ENCODE results near the gene BORCS5. TPM values are rescaled to one million over a fixed set of nuclear protein-coding genes. Genes with fewer than 3 reads are reported as not detected.

BORCS5 gene
- total RNA-seq, 1 experiment from 2014 or later = 13.9 TPM

DNA sequence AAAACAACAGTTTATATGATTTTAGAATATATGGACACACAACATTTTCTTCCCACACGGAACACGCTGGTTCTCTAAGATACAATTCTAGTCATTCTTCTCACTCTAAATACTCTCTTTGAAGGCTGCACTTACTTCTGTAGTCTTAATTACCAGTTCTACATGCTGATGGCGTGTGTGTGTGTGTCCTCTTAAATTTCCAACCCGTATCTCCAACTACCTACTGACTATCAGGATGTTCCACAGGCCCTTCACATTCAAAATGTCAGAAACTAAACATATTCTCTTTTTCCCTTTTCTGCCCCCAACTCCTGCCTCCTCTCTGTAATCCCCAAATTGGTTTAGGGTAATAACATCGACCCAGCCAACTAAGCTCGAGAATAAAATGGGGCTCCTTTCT, 130.6 kb downstream of the BORCS5 start:
- Histone ChIP-seq H4K20me1 (ENCODE audit: control insufficient read depth, insufficient read depth, insufficient read length) (no peaks in the 10 kb centered on the region), H2BK120ac (ENCODE audit: low read depth, low read length, poor library complexity, severe bottlenecking) (no peak overlapping the region), H3K4me1 (ENCODE audit: insufficient read depth, low read length) (no peaks in the 10 kb centered on the region), H3K27ac (ENCODE audit: insufficient read length, low read depth, low read length) (no peak overlapping the region), H3K14ac (ENCODE audit: insufficient read depth, low read length) (no peak overlapping the region), H3K79me2 (ENCODE audit: insufficient read depth, low read length) (no peaks in the 10 kb centered on the region; the same call in 1 of the 2 replicates), H3K4ac (ENCODE audit: low read depth, low read length) (no peak overlapping the region), H3K27me3 (ENCODE audit: insufficient read depth, low read length) (no peaks in the 10 kb centered on the region), H3T11ph (ENCODE audit: low read length) (no peak overlapping the region), H3K9ac (ENCODE audit: extremely low read depth, insufficient read length, low read length) (no peak overlapping the region), H3K56ac (ENCODE audit: insufficient read length, low read depth, low read length) (no peak overlapping the region), H2AFZ (ENCODE audit: low read length) (no peak overlapping the region), H3K23me2 (ENCODE audit: insufficient read length, low read depth, low read length, poor library complexity, severe bottlenecking) (no peaks in the 10 kb centered on the region), H2BK20ac (ENCODE audit: low read depth, low read length, poor library complexity, severe bottlenecking) (no peak overlapping the region), H4K8ac (replicated peaks; ENCODE audit: insufficient read length, low read depth, low read length) (no peak overlapping the region), H3K79me1 (ENCODE audit: insufficient read depth, low read depth, low read length, poor library complexity, severe bottlenecking) (no peaks in the 10 kb centered on the region), H4K91ac (ENCODE audit: insufficient read length, low read depth, low read length) (no peak overlapping the region), H3K23ac (ENCODE audit: insufficient read length, low read depth, low read length) (no peak overlapping the region), H2BK15ac (ENCODE audit: low read depth, low read length) (no peak overlapping the region), H3K9me3 (ENCODE audit: control insufficient read depth, low read depth, low read length) (no peaks in the 10 kb centered on the region), H3K18ac (ENCODE audit: insufficient read length, low read depth, low read length) (no peak overlapping the region), H2AK5ac (ENCODE audit: insufficient read length, low read length) (no peak overlapping the region), H2BK12ac (ENCODE audit: insufficient read length, low read depth, low read length) (no peak overlapping the region), H3K4me2 (ENCODE audit: insufficient read depth, insufficient read length, low read length) (no peak overlapping the region), H2BK5ac (ENCODE audit: insufficient read length, low read length) (no peak overlapping the region), H4K5ac (ENCODE audit: insufficient read length, low read depth, low read length) (no peak overlapping the region)
- Mint-ChIP-seq H3K4me3 (no peak overlapping the region), H3K9me3 (no peaks in the 10 kb centered on the region), H3K27me3 (ENCODE audit: low read depth) (no peaks in the 10 kb centered on the region), H3K4me1 (peaks cover 4 to 5% of the 10 kb centered on the region in 2 experiments; a peak in 3 of 4 replicates), H3K27ac (peak overlapping the region in 2 of 3 experiments; percentile 39 to 79; a peak in 3 of 7 replicates), H3K36me3 (ENCODE audit: insufficient read depth in 1 of 3, low read depth in 3 of 3) (peaks cover 8 to 45% (median 25%) of the 10 kb centered on the region in 3 experiments; a peak in 6 of 7 replicates)
- DNase-seq = no peak
- no CpG with 5 or more reads among the region's 6 CpGs for WGBS (ENCODE audit: extremely low coverage, insufficient read length, low lambda C conversion rate)
- TF ChIP-seq, protein P1, sequence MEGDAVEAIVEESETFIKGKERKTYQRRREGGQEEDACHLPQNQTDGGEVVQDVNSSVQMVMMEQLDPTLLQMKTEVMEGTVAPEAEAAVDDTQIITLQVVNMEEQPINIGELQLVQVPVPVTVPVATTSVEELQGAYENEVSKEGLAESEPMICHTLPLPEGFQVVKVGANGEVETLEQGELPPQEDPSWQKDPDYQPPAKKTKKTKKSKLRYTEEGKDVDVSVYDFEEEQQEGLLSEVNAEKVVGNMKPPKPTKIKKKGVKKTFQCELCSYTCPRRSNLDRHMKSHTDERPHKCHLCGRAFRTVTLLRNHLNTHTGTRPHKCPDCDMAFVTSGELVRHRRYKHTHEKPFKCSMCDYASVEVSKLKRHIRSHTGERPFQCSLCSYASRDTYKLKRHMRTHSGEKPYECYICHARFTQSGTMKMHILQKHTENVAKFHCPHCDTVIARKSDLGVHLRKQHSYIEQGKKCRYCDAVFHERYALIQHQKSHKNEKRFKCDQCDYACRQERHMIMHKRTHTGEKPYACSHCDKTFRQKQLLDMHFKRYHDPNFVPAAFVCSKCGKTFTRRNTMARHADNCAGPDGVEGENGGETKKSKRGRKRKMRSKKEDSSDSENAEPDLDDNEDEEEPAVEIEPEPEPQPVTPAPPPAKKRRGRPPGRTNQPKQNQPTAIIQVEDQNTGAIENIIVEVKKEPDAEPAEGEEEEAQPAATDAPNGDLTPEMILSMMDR (conservative IDR thresholded peaks at IDR 0.05) = no peak

All from H9 (cell line).